ENCODE results near the gene ENO4.
A peak's percentile ranks its signal among the peaks of the same experiment; 100 is the strongest.

Gene ENO4

GRCh38 chr10:116845823-116846222 is 3.5 kb upstream of the ENO4 start:
- Histone ChIP-seq H3K4me3 (ENCODE audit: low read depth in 1 of 5, low read length in 5 of 5) (no peak overlapping the region), H3K27me3 (ENCODE audit: control insufficient read depth in 5 of 5, insufficient read depth in 4 of 5, low read length in 5 of 5) (peaks cover 0 to 25% (median 7%) of the 10 kb centered on the region in 5 donors), H3K4me1 (ENCODE audit: control insufficient read depth in 5 of 5, insufficient read depth in 5 of 5, low read length in 5 of 5) (peaks cover 2 to 20% (median 18%) of the 10 kb centered on the region in 5 donors), H3K27ac (ENCODE audit: low read depth, low read length) (no peak overlapping the region), H3K9me3 (ENCODE audit: control insufficient read depth in 5 of 5, low read length in 5 of 5) (no peaks in the 10 kb centered on the region), H3K9ac (ENCODE audit: low read length in 5 of 5) (no peak overlapping the region), H3K36me3 (ENCODE audit: control insufficient read depth in 5 of 5, insufficient read depth in 5 of 5, low read length in 5 of 5) (no peaks in the 10 kb centered on the region)

GRCh38 chr10:116848032-116848943 is 1.0 kb upstream of the ENO4 start:
- H3K4me3 ChIP-seq (ENCODE audit: low read depth in 1 of 5, low read length in 5 of 5): peak overlapping the region; percentile 36 to 91 (median 74)
- H3K9me3 ChIP-seq (ENCODE audit: control insufficient read depth in 5 of 5, low read length in 5 of 5): no peaks in the 10 kb centered on the region
- H3K4me1 ChIP-seq (ENCODE audit: control insufficient read depth in 5 of 5, insufficient read depth in 5 of 5, low read length in 5 of 5): peaks cover 2 to 20% (median 18%) of the 10 kb centered on the region in 5 donors
- peak overlapping the region in 2 of 5 donors; percentile 75 to 78 for H3K9ac ChIP-seq (ENCODE audit: low read length in 5 of 5)
- H3K27me3 ChIP-seq (ENCODE audit: control insufficient read depth in 5 of 5, insufficient read depth in 4 of 5, low read length in 5 of 5): peaks cover 0 to 25% (median 7%) of the 10 kb centered on the region in 5 donors
- no peak overlapping the region for H3K27ac ChIP-seq (ENCODE audit: low read depth, low read length)
- no peaks in the 10 kb centered on the region for H3K36me3 ChIP-seq (ENCODE audit: control insufficient read depth in 5 of 5, insufficient read depth in 5 of 5, low read length in 5 of 5)

GRCh38 chr10:116848944-116849247 is 403 bp upstream of the ENO4 start:
- Histone ChIP-seq H3K9me3 (ENCODE audit: control insufficient read depth in 5 of 5, low read length in 5 of 5) (no peaks in the 10 kb centered on the region), H3K9ac (ENCODE audit: low read length in 5 of 5) (peak overlapping the region in 3 of 5 donors; percentile 56 to 78 (median 75)), H3K27me3 (ENCODE audit: control insufficient read depth in 5 of 5, insufficient read depth in 4 of 5, low read length in 5 of 5) (peaks cover 0 to 25% (median 7%) of the 10 kb centered on the region in 5 donors), H3K27ac (ENCODE audit: low read depth, low read length) (no peak overlapping the region), H3K4me1 (ENCODE audit: control insufficient read depth in 5 of 5, insufficient read depth in 5 of 5, low read length in 5 of 5) (peaks cover 2 to 20% (median 18%) of the 10 kb centered on the region in 5 donors), H3K4me3 (ENCODE audit: low read depth in 1 of 5, low read length in 5 of 5) (peak overlapping the region; percentile 67 to 91 (median 86)), H3K36me3 (ENCODE audit: control insufficient read depth in 5 of 5, insufficient read depth in 5 of 5, low read length in 5 of 5) (no peaks in the 10 kb centered on the region)

GRCh38 chr10:116850058-116850611 is 836 bp downstream of the ENO4 start:
- H3K4me1 ChIP-seq (ENCODE audit: control insufficient read depth in 5 of 5, insufficient read depth in 5 of 5, low read length in 5 of 5): peaks cover 2 to 20% (median 18%) of the 10 kb centered on the region in 5 donors
- H3K4me3 ChIP-seq (ENCODE audit: low read depth in 1 of 5, low read length in 5 of 5): peak overlapping the region; percentile 67 to 91 (median 86)
- H3K9me3 ChIP-seq (ENCODE audit: control insufficient read depth in 5 of 5, low read length in 5 of 5): no peaks in the 10 kb centered on the region
- H3K36me3 ChIP-seq (ENCODE audit: control insufficient read depth in 5 of 5, insufficient read depth in 5 of 5, low read length in 5 of 5): no peaks in the 10 kb centered on the region
- H3K27me3 ChIP-seq (ENCODE audit: control insufficient read depth in 5 of 5, insufficient read depth in 4 of 5, low read length in 5 of 5): peaks cover 0 to 25% (median 7%) of the 10 kb centered on the region in 5 donors
- peak overlapping the region in 4 of 5 donors; percentile 52 to 78 (median 64) for H3K9ac ChIP-seq (ENCODE audit: low read length in 5 of 5)
- no peak overlapping the region for H3K27ac ChIP-seq (ENCODE audit: low read depth, low read length)

- Histone ChIP-seq H3K9me3 (ENCODE audit: control insufficient read depth in 5 of 5, low read length in 5 of 5) (peaks cover 0 to 2% (median 1%) of the 10 kb centered on the region in 5 donors), H3K27ac (ENCODE audit: low read depth, low read length) (no peak overlapping the region), H3K36me3 (ENCODE audit: control insufficient read depth in 5 of 5, insufficient read depth in 5 of 5, low read length in 5 of 5) (no peaks in the 10 kb centered on the region), H3K4me1 (ENCODE audit: control insufficient read depth in 5 of 5, insufficient read depth in 5 of 5, low read length in 5 of 5) (peaks cover 2 to 20% (median 18%) of the 10 kb centered on the region in 5 donors), H3K9ac (ENCODE audit: low read length in 5 of 5) (no peak overlapping the region), H3K4me3 (ENCODE audit: low read depth in 1 of 5, low read length in 5 of 5) (no peak overlapping the region), H3K27me3 (ENCODE audit: control insufficient read depth in 5 of 5, insufficient read depth in 4 of 5, low read length in 5 of 5) (peaks cover 0 to 25% (median 7%) of the 10 kb centered on the region in 5 donors)
Observed at GRCh38 chr10:116852246-116852645, 2.9 kb downstream of the ENO4 start.

GRCh38 chr10:116853287-116853686 is 4.0 kb downstream of the ENO4 start:
- Histone ChIP-seq H3K9me3 (ENCODE audit: control insufficient read depth in 5 of 5, low read length in 5 of 5) (peaks cover 0 to 7% (median 3%) of the 10 kb centered on the region in 5 donors), H3K27ac (ENCODE audit: low read depth, low read length) (no peak overlapping the region), H3K9ac (ENCODE audit: low read length in 5 of 5) (no peak overlapping the region), H3K27me3 (ENCODE audit: control insufficient read depth in 5 of 5, insufficient read depth in 4 of 5, low read length in 5 of 5) (peaks cover 0 to 15% (median 7%) of the 10 kb centered on the region in 5 donors), H3K4me3 (ENCODE audit: low read depth in 1 of 5, low read length in 5 of 5) (no peak overlapping the region), H3K36me3 (ENCODE audit: control insufficient read depth in 5 of 5, insufficient read depth in 5 of 5, low read length in 5 of 5) (no peaks in the 10 kb centered on the region), H3K4me1 (ENCODE audit: control insufficient read depth in 5 of 5, insufficient read depth in 5 of 5, low read length in 5 of 5) (peaks cover 2 to 20% (median 18%) of the 10 kb centered on the region in 5 donors)

GRCh38 chr10:116853701-116854100 is 4.4 kb downstream of the ENO4 start:
- H3K36me3 ChIP-seq (ENCODE audit: control insufficient read depth in 5 of 5, insufficient read depth in 5 of 5, low read length in 5 of 5): no peaks in the 10 kb centered on the region
- H3K9ac ChIP-seq (ENCODE audit: low read length in 5 of 5): no peak overlapping the region
- peaks cover 2 to 17% (median 15%) of the 10 kb centered on the region in 5 donors for H3K4me1 ChIP-seq (ENCODE audit: control insufficient read depth in 5 of 5, insufficient read depth in 5 of 5, low read length in 5 of 5)

GRCh38 chr10:116857156-116857555 is 7.9 kb downstream of the ENO4 start:
- H3K4me1 ChIP-seq (ENCODE audit: control insufficient read depth in 5 of 5, insufficient read depth in 5 of 5, low read length in 5 of 5): no peaks in the 10 kb centered on the region
- no peaks in the 10 kb centered on the region for H3K36me3 ChIP-seq (ENCODE audit: control insufficient read depth in 5 of 5, insufficient read depth in 5 of 5, low read length in 5 of 5)
- peaks cover 0 to 7% (median 3%) of the 10 kb centered on the region in 5 donors for H3K9me3 ChIP-seq (ENCODE audit: control insufficient read depth in 5 of 5, low read length in 5 of 5)
- no peak overlapping the region for H3K27ac ChIP-seq (ENCODE audit: low read depth, low read length)
- no peak overlapping the region for H3K9ac ChIP-seq (ENCODE audit: low read length in 5 of 5)
- no peak overlapping the region for H3K4me3 ChIP-seq (ENCODE audit: low read depth in 1 of 5, low read length in 5 of 5)
- peaks cover 0 to 2% (median 0%) of the 10 kb centered on the region in 5 donors for H3K27me3 ChIP-seq (ENCODE audit: control insufficient read depth in 5 of 5, insufficient read depth in 4 of 5, low read length in 5 of 5)

More at GRCh38 chr10:116853701-116854100, 4.4 kb downstream of the ENO4 start:
- Histone ChIP-seq H3K27me3 (ENCODE audit: control insufficient read depth in 5 of 5, insufficient read depth in 4 of 5, low read length in 5 of 5) (peaks cover 0 to 12% (median 6%) of the 10 kb centered on the region in 5 donors), H3K27ac (ENCODE audit: low read depth, low read length) (no peak overlapping the region), H3K9me3 (ENCODE audit: control insufficient read depth in 5 of 5, low read length in 5 of 5) (peaks cover 0 to 7% (median 3%) of the 10 kb centered on the region in 5 donors), H3K4me3 (ENCODE audit: low read depth in 1 of 5, low read length in 5 of 5) (no peak overlapping the region)

- H3K9me3 ChIP-seq (ENCODE audit: control insufficient read depth in 5 of 5, low read length in 5 of 5): peaks cover 0 to 7% (median 3%) of the 10 kb centered on the region in 5 donors
- peaks cover 0 to under 1% (median 0%) of the 10 kb centered on the region in 5 donors for H3K4me1 ChIP-seq (ENCODE audit: control insufficient read depth in 5 of 5, insufficient read depth in 5 of 5, low read length in 5 of 5)
Observed at GRCh38 chr10:116861796-116862195, 12.5 kb downstream of the ENO4 start.

GRCh38 chr10:116864436-116864835 is 15.1 kb downstream of the ENO4 start:
- H3K36me3 ChIP-seq (ENCODE audit: control insufficient read depth in 5 of 5, insufficient read depth in 5 of 5, low read length in 5 of 5): no peaks in the 10 kb centered on the region
- no peak overlapping the region for H3K27ac ChIP-seq (ENCODE audit: low read depth, low read length)
- peaks cover 0 to 8% (median 0%) of the 10 kb centered on the region in 5 donors for H3K4me1 ChIP-seq (ENCODE audit: control insufficient read depth in 5 of 5, insufficient read depth in 5 of 5, low read length in 5 of 5)
- H3K27me3 ChIP-seq (ENCODE audit: control insufficient read depth in 5 of 5, insufficient read depth in 4 of 5, low read length in 5 of 5): peaks cover 0 to 2% (median 0%) of the 10 kb centered on the region in 5 donors
- no peaks in the 10 kb centered on the region for H3K9me3 ChIP-seq (ENCODE audit: control insufficient read depth in 5 of 5, low read length in 5 of 5)
- H3K4me3 ChIP-seq (ENCODE audit: low read depth in 1 of 5, low read length in 5 of 5): no peak overlapping the region
- H3K9ac ChIP-seq (ENCODE audit: low read length in 5 of 5): no peak overlapping the region

More at GRCh38 chr10:116861796-116862195, 12.5 kb downstream of the ENO4 start:
- H3K27ac ChIP-seq (ENCODE audit: low read depth, low read length): no peak overlapping the region
- no peak overlapping the region for H3K9ac ChIP-seq (ENCODE audit: low read length in 5 of 5)
- no peak overlapping the region for H3K4me3 ChIP-seq (ENCODE audit: low read depth in 1 of 5, low read length in 5 of 5)
- peaks cover 0 to 2% (median 0%) of the 10 kb centered on the region in 5 donors for H3K27me3 ChIP-seq (ENCODE audit: control insufficient read depth in 5 of 5, insufficient read depth in 4 of 5, low read length in 5 of 5)
- H3K36me3 ChIP-seq (ENCODE audit: control insufficient read depth in 5 of 5, insufficient read depth in 5 of 5, low read length in 5 of 5): no peaks in the 10 kb centered on the region
